ENCODE measurements around the gene FAM240B.

Gene FAM240B

DNA sequence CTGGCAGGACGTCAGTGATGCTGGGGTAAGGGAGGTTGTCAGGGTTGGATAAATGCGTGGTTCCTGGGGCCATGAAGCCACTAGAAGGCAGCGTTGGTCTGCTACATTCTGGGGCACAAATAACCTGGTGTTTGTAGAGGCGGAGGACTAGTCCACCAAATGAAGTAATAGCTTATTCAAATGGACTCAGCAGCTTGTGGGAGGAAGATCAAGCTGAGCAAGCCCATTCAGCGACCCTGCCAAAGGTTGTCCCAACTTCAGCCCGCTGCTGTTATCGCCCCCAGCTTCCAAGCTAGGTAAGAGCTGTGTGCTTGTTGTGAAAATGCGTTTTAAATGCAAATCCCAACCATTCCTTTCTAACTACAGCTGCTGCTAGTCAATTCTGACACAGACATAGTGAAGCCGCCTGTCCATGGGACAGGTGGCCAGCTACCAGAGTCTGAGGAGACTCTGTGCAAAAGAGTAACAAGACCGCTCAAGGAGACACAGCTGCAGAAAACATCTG lies 7.6 kb upstream of the FAM240B start:
- TF ChIP-seq, protein P1, sequence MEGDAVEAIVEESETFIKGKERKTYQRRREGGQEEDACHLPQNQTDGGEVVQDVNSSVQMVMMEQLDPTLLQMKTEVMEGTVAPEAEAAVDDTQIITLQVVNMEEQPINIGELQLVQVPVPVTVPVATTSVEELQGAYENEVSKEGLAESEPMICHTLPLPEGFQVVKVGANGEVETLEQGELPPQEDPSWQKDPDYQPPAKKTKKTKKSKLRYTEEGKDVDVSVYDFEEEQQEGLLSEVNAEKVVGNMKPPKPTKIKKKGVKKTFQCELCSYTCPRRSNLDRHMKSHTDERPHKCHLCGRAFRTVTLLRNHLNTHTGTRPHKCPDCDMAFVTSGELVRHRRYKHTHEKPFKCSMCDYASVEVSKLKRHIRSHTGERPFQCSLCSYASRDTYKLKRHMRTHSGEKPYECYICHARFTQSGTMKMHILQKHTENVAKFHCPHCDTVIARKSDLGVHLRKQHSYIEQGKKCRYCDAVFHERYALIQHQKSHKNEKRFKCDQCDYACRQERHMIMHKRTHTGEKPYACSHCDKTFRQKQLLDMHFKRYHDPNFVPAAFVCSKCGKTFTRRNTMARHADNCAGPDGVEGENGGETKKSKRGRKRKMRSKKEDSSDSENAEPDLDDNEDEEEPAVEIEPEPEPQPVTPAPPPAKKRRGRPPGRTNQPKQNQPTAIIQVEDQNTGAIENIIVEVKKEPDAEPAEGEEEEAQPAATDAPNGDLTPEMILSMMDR (IDR thresholded peaks at IDR 0.05; ENCODE audit: low read depth, low read length) = no peak
- no peak overlapping the region for H3K4me3 ChIP-seq (ENCODE audit: low read depth, low read length)

DNA sequence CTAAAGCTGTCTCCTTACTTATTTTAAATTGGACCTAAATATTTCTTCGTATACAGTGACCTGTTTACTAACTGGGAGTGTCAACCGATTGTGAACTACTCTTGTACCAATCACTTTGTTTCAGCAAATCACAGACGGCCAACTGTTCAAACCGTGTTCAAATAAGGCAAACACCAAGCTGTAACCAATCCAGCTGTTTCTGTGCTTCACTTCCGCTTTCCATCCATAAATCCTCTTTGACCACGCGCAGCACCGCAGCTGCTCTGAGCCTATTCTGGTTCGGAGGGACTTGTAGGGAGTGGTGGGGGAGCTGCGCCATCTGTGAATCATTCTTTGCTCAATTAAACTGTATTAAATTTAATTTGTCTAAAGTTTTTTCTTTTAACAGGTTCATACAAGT lies 4.8 kb upstream of the FAM240B start:
- H3K4me3 ChIP-seq (ENCODE audit: low read depth, low read length) = no peak overlapping the region
- TF ChIP-seq, protein P1 (IDR thresholded peaks at IDR 0.05; ENCODE audit: low read depth, low read length) = no peak

DNA sequence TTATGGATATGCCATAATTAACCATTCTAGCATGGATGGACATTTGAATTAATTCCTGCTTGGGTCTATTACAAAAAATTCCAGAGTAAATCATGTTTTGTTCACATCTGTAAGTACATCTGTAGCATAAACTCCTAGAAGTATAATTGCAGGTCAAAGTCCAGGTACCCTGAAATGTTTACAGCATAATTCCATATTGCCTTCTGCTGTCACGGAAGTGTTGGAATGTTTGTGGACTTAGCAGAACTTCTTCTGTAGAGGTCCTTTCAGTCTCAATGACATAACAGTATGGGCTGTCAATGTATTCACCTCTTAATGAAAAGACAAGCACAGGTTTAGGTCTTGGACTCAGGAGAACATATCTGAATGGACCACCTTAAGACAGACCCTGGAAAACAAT lies 1.8 kb downstream of the FAM240B start:
- no peak overlapping the region for H3K4me3 ChIP-seq (ENCODE audit: low read depth, low read length)
- TF ChIP-seq, protein P1 (IDR thresholded peaks at IDR 0.05; ENCODE audit: low read depth, low read length) = no peak

DNA sequence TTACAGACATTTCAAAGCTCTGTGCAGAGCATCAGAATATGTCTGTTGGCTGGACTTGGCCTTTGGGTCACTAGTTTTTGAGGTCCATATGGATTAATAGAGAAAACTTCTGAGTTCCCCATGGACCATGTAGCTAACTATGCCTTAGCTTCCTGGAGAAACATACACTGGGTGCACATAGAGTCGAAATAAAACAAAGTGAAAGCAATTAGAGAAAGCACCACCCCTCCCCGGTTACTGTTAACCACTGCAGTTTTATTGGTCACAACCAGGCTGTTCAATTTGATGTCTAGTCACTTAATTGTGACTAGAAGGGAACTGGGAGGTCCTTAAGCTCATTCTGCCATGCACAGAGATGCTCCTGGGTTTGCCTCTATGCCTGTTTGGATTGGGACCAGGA lies 4.2 kb downstream of the FAM240B start:
- TF ChIP-seq, protein P1 (IDR thresholded peaks at IDR 0.05; ENCODE audit: low read depth, low read length) = no peak
- H3K4me3 ChIP-seq (ENCODE audit: low read depth, low read length) = no peak overlapping the region

DNA sequence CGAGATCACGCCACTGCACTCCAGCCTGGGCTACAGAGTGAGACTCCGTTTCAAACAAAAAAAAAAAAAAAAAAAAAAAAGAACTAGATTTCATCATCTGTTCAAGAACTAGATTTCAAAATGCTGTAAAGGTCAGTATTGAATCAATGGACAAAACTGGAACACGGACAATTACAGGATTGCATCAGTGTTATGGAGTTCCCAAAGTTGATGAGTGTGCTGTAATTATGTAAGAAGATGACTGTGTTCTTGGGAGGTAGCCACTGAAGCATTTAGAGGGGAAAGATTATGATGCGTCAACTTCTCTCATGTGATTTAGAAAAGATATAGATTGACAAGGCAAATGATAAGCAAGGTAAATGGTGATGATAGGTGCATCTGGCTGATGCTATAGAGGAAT lies 6.5 kb downstream of the FAM240B start:
- TF ChIP-seq, protein P1 (IDR thresholded peaks at IDR 0.05; ENCODE audit: low read depth, low read length) = no peak
- no peak overlapping the region for H3K4me3 ChIP-seq (ENCODE audit: low read depth, low read length)

DNA sequence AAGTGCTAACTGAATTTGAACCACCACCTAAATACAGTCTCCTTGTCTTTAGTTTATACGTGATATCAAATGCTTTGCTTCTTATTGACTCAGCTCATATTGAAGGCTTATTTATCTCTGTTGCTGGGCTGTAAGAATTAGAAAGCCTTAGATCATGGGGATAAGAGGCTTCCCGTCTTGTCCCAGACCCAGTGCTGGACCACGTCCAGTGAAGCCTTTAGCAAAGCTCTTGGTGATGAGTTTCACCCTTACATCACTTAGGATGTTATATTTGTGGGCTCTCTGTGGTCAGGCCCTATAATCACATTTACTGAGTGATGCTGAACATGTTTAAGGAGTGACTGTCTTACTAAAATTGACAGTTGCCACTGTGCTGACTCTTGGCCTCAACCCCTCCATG lies 11.2 kb downstream of the FAM240B start:
- TF ChIP-seq, protein P1 (IDR thresholded peaks at IDR 0.05; ENCODE audit: low read depth, low read length) = no peak
- H3K4me3 ChIP-seq (ENCODE audit: low read depth, low read length) = no peak overlapping the region

DNA sequence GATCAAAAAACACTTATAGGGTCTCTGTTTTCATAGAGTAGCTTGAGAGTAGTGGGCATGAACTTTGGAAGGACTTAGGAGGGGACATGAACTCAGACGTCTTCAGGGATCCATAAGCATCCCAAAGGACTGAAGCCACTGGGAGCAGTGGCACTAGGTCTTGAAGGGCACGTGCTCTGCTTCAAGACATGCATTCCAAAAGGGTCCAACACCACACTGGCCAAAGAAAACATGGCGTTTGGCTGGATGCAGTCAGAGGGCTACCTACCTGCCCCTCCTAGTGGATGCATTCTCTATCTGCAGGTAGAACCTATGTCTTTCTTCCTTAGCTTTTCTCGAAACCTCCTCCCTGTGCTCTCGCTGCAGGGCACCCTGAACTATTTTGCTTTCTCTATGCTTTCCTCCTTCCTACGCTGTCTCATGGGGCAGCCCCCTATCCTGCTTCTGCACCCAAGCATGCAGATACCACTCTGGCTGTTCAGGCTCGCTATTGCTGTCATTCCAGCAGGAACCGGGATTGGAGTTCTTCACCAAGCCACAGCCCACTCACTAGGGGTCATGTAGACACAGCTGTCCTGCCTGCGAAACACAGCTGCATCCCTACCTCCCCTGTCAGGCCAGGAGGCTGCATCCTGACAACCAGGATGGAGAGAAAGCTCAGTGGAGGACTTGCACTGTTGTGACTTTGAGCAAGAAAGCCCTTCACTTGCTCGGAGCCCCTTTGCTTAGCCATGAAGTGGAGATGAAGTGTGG lies 11.9 kb downstream of the FAM240B start:
- TF ChIP-seq, protein P1 (IDR thresholded peaks at IDR 0.05; ENCODE audit: low read depth, low read length) = no peak
- H3K4me3 ChIP-seq (ENCODE audit: low read depth, low read length) = no peak overlapping the region
